ENCODE results near the gene PLSCR5. TPM values are rescaled to one million over a fixed set of nuclear protein-coding genes. Genes with fewer than 3 reads are reported as not detected.

The PLSCR5 gene
- total and polyA plus RNA-seq, 7 experiments from 2014 or later = not detected

DNA sequence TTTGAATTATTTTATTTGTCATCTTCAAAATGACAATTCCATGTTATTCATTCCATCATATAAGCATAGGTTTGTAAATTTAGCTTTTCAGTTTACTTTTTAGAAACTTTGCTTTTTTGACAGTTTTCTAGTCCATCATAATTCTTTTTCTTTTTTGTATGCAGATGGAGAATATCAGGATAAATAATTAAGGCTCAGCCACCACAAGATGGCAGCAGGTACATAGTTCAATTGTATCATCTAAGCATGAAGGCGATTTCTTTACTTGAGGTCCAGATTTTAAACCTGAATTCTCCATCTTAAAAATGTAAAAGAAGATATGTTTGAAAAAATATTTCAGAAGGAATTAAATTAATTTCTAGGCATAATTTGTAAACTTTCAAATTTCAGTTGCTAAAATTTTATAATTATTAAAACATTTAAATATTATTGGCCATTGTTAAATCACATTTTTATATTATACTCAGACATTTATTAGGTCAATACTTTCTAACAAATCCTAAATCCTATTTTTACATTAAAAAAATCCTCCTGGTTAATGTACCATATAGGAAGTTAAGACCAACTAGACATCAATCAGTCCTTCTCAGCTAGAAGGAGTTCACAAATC, 15.1 kb downstream of the PLSCR5 start:
- intact Hi-C loops (cut with micrococcal nuclease) = loop anchor here (1.0 kb wide), 2 partner anchors 50 to 51 kb away; no protein-coding TSS in a partner anchor
- H3K4me3 Mint-ChIP-seq = no peak overlapping the region
- H3K36me3 ChIP-seq (ENCODE audit: control insufficient read depth in 2 of 3, insufficient read depth in 3 of 3, low read length in 3 of 3) = no peaks in the 10 kb centered on the region
- H3K9me3 ChIP-seq (ENCODE audit: control insufficient read depth in 2 of 3, low read length in 3 of 3) = no peaks in the 10 kb centered on the region
- no peak overlapping the region for H3K27ac Mint-ChIP-seq
- H3K27ac ChIP-seq (ENCODE audit: low read depth, low read length) = no peak overlapping the region
- ChIA-PET POLR2A (no interaction called here), CTCF (interaction anchor here (1.2 kb wide), 1 partner anchor 9 kb away, joined by 4 read pairs; no protein-coding TSS in a partner anchor)
- peaks cover 0 to 35% (median 10%) of the 10 kb centered on the region in 5 donors for H3K27me3 Mint-ChIP-seq
- H3K27me3 ChIP-seq (ENCODE audit: control insufficient read depth in 2 of 2, insufficient read depth in 2 of 2, low read length in 2 of 2) = no peaks in the 10 kb centered on the region
- H3K4me1 ChIP-seq (ENCODE audit: control insufficient read depth in 2 of 2, insufficient read depth in 2 of 2, low read length in 2 of 2) = no peaks in the 10 kb centered on the region
- peaks cover 0 to 1% (median 0%) of the 10 kb centered on the region in 11 donors for H3K9me3 Mint-ChIP-seq
- no peak overlapping the region for H3K4me3 ChIP-seq (ENCODE audit: low read length)
- DNase-seq (no peak), ATAC-seq (no peak)
- no peaks in the 10 kb centered on the region for H3K36me3 Mint-ChIP-seq
- H3K4me1 Mint-ChIP-seq = no peaks in the 10 kb centered on the region

GRCh38 chr3:146585156-146585555, 20.0 kb downstream of the PLSCR5 start:
- no peak overlapping the region for H3K4me3 ChIP-seq (ENCODE audit: low read length)
- H3K9me3 ChIP-seq (ENCODE audit: control insufficient read depth in 2 of 3, low read length in 3 of 3) = no peaks in the 10 kb centered on the region
- Mint-ChIP-seq H3K4me1 (peaks cover 0 to 5% (median 0%) of the 10 kb centered on the region in 7 donors), H3K9me3 (peaks cover 0 to 7% (median 3%) of the 10 kb centered on the region in 11 donors), H3K36me3 (peaks cover 0 to 9% (median 5%) of the 10 kb centered on the region in 5 donors), H3K27me3 (peaks cover 0 to 48% (median 18%) of the 10 kb centered on the region in 5 donors), H3K4me3 (no peak overlapping the region), H3K27ac (no peak overlapping the region)
- CTCF ChIA-PET = no interaction called here
- intact Hi-C loops (cut with micrococcal nuclease) = no loop called here
- POLR2A ChIA-PET = no interaction called here
- H3K27ac ChIP-seq (ENCODE audit: low read depth, low read length) = no peak overlapping the region
- DNase-seq (no peak), ATAC-seq (no peak)
- no peaks in the 10 kb centered on the region for H3K27me3 ChIP-seq (ENCODE audit: control insufficient read depth in 2 of 2, insufficient read depth in 2 of 2, low read length in 2 of 2)
- no peaks in the 10 kb centered on the region for H3K36me3 ChIP-seq (ENCODE audit: control insufficient read depth in 2 of 3, insufficient read depth in 3 of 3, low read length in 3 of 3)
- H3K4me1 ChIP-seq (ENCODE audit: control insufficient read depth in 2 of 2, insufficient read depth in 2 of 2, low read length in 2 of 2) = no peaks in the 10 kb centered on the region

- H3K27ac ChIP-seq (ENCODE audit: low read depth, low read length) = no peak overlapping the region
- no peaks in the 10 kb centered on the region for H3K27me3 ChIP-seq (ENCODE audit: control insufficient read depth in 2 of 2, insufficient read depth in 2 of 2, low read length in 2 of 2)
- CTCF ChIA-PET = no interaction called here
- H3K4me3 ChIP-seq (ENCODE audit: low read length) = no peak overlapping the region
- Mint-ChIP-seq H3K4me3 (no peak overlapping the region), H3K36me3 (peaks cover 0 to 9% (median 5%) of the 10 kb centered on the region in 5 donors), H3K27ac (no peak overlapping the region), H3K4me1 (peaks cover 0 to 5% (median 0%) of the 10 kb centered on the region in 7 donors), H3K9me3 (peaks cover 0 to 6% (median 3%) of the 10 kb centered on the region in 11 donors), H3K27me3 (peaks cover 0 to 33% (median 14%) of the 10 kb centered on the region in 5 donors)
- H3K9me3 ChIP-seq (ENCODE audit: control insufficient read depth in 2 of 3, low read length in 3 of 3) = no peaks in the 10 kb centered on the region
- no peaks in the 10 kb centered on the region for H3K36me3 ChIP-seq (ENCODE audit: control insufficient read depth in 2 of 3, insufficient read depth in 3 of 3, low read length in 3 of 3)
- POLR2A ChIA-PET = no interaction called here
- ATAC-seq (peak; percentile 26), DNase-seq (no peak)
- intact Hi-C loops (cut with micrococcal nuclease) = no loop called here
- H3K4me1 ChIP-seq (ENCODE audit: control insufficient read depth in 2 of 2, insufficient read depth in 2 of 2, low read length in 2 of 2) = no peaks in the 10 kb centered on the region
Measured at GRCh38 chr3:146581951-146582467, 23.1 kb downstream of the PLSCR5 start.

DNA sequence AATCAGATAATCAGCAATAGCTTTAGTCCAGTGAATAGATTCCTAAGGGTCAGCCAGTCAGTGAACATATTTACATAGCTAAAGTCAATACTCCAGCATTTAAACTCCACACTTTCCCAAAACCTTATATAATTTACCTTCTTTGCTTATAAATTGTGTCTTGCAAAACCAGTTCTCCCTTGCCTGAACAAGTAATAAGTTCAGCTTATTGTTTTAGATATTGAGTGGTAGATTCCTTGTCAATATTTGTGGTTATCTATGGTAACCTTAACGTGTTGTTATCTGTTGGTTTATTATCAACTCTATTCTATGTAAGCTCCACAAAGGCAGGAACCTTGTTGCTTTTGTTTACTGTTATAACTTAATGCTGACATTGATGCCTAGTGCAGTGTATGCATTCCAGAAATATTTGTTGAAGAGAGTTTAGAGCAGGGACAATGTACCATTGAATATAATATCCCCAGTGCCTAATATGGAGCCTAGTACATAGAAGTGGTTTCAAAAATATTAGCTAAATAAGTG, 24.0 kb downstream of the PLSCR5 start:
- H3K27me3 ChIP-seq (ENCODE audit: control insufficient read depth in 2 of 2, insufficient read depth in 2 of 2, low read length in 2 of 2) = no peaks in the 10 kb centered on the region
- ATAC-seq (no peak), DNase-seq (no peak)
- Mint-ChIP-seq H3K9me3 (peaks cover 0 to 6% (median 3%) of the 10 kb centered on the region in 11 donors), H3K27ac (no peak overlapping the region), H3K4me1 (peaks cover 0 to 5% (median 0%) of the 10 kb centered on the region in 7 donors), H3K27me3 (peaks cover 0 to 26% (median 10%) of the 10 kb centered on the region in 5 donors), H3K4me3 (no peak overlapping the region), H3K36me3 (peaks cover 0 to 9% (median 5%) of the 10 kb centered on the region in 5 donors)
- no peak overlapping the region for H3K27ac ChIP-seq (ENCODE audit: low read depth, low read length)
- CTCF ChIA-PET = interaction anchor here (1.1 kb wide), 1 partner anchor 10 kb away, joined by 4 read pairs; no protein-coding TSS in a partner anchor
- no peaks in the 10 kb centered on the region for H3K36me3 ChIP-seq (ENCODE audit: control insufficient read depth in 2 of 3, insufficient read depth in 3 of 3, low read length in 3 of 3)
- H3K9me3 ChIP-seq (ENCODE audit: control insufficient read depth in 2 of 3, low read length in 3 of 3) = no peaks in the 10 kb centered on the region
- no peak overlapping the region for H3K4me3 ChIP-seq (ENCODE audit: low read length)
- intact Hi-C loops (cut with micrococcal nuclease) = no loop called here
- H3K4me1 ChIP-seq (ENCODE audit: control insufficient read depth in 2 of 2, insufficient read depth in 2 of 2, low read length in 2 of 2) = no peaks in the 10 kb centered on the region
- POLR2A ChIA-PET = no interaction called here

- H3K27ac ChIP-seq (ENCODE audit: low read depth, low read length) = no peak overlapping the region
- H3K4me1 Mint-ChIP-seq = peaks cover 0 to 5% (median 0%) of the 10 kb centered on the region in 7 donors
- H3K9me3 ChIP-seq (ENCODE audit: control insufficient read depth in 2 of 3, low read length in 3 of 3) = no peaks in the 10 kb centered on the region
- H3K4me3 Mint-ChIP-seq = no peak overlapping the region
- no peaks in the 10 kb centered on the region for H3K36me3 ChIP-seq (ENCODE audit: control insufficient read depth in 2 of 3, insufficient read depth in 3 of 3, low read length in 3 of 3)
- peaks cover 0 to 23% (median 3%) of the 10 kb centered on the region in 5 donors for H3K27me3 Mint-ChIP-seq
- H3K27ac Mint-ChIP-seq = no peak overlapping the region
- no peaks in the 10 kb centered on the region for H3K4me1 ChIP-seq (ENCODE audit: control insufficient read depth in 2 of 2, insufficient read depth in 2 of 2, low read length in 2 of 2)
- H3K36me3 Mint-ChIP-seq = peaks cover 0 to 5% (median 0%) of the 10 kb centered on the region in 5 donors
- ChIA-PET POLR2A (interaction anchor here (0.6 kb wide), 1 partner anchor 344 kb away, joined by 3 read pairs; no protein-coding TSS in a partner anchor), CTCF (interaction anchor here (0.6 to 2.1 kb wide), 9 partner anchors 55 to 518 kb away, joined by 3 to 13 read pairs (median 4); no protein-coding TSS in a partner anchor)
- peak; percentile 67 for ATAC-seq
- intact Hi-C loops (cut with micrococcal nuclease) = loop anchor here (1.0 to 2.0 kb wide), 4 partner anchors 33 to 512 kb away; partner anchors contain the start of gene PLSCR1 (in 1 of the 2)
- H3K27me3 ChIP-seq (ENCODE audit: control insufficient read depth in 2 of 2, insufficient read depth in 2 of 2, low read length in 2 of 2) = no peaks in the 10 kb centered on the region
- no peak overlapping the region for H3K4me3 ChIP-seq (ENCODE audit: low read length)
- DNase-seq = peak in 6 of 9 donors; percentile 19 to 46 (median 34)
- H3K9me3 Mint-ChIP-seq = peaks cover 0 to 3% (median 0%) of the 10 kb centered on the region in 11 donors
Measured at GRCh38 chr3:146577662-146578061, 27.5 kb downstream of the PLSCR5 start.

- POLR2A ChIA-PET = no interaction called here
- intact Hi-C loops (cut with micrococcal nuclease) = loop anchor here in 1 of 2 donors (2.0 kb wide), 1 partner anchor 31 kb away; the partner anchor contains the start of gene PLSCR1
Measured at GRCh38 chr3:146575636-146576035, 29.5 kb downstream of the PLSCR5 start.

More at GRCh38 chr3:146575636-146576035, 29.5 kb downstream of the PLSCR5 start:
- H3K27me3 ChIP-seq (ENCODE audit: control insufficient read depth in 2 of 2, insufficient read depth in 2 of 2, low read length in 2 of 2) = no peaks in the 10 kb centered on the region
- H3K27ac Mint-ChIP-seq = no peak overlapping the region
- no peaks in the 10 kb centered on the region for H3K4me1 ChIP-seq (ENCODE audit: control insufficient read depth in 2 of 2, insufficient read depth in 2 of 2, low read length in 2 of 2)
- H3K4me3 Mint-ChIP-seq = no peak overlapping the region
- no peak for ATAC-seq
- H3K36me3 ChIP-seq (ENCODE audit: control insufficient read depth in 2 of 3, insufficient read depth in 3 of 3, low read length in 3 of 3) = no peaks in the 10 kb centered on the region
- peaks cover 0 to 33% (median under 1%) of the 10 kb centered on the region in 5 donors for H3K27me3 Mint-ChIP-seq
- no peak for DNase-seq
- no peaks in the 10 kb centered on the region for H3K4me1 Mint-ChIP-seq
- H3K4me3 ChIP-seq (ENCODE audit: low read length) = no peak overlapping the region
- peaks cover 0 to under 1% (median 0%) of the 10 kb centered on the region in 11 donors for H3K9me3 Mint-ChIP-seq
- no peaks in the 10 kb centered on the region for H3K36me3 Mint-ChIP-seq
- H3K27ac ChIP-seq (ENCODE audit: low read depth, low read length) = no peak overlapping the region
- CTCF ChIA-PET = no interaction called here
- no peaks in the 10 kb centered on the region for H3K9me3 ChIP-seq (ENCODE audit: control insufficient read depth in 2 of 3, low read length in 3 of 3)

All from naive thymus-derived CD4-positive, alpha-beta T cell (primary cell).